GM20431 (cell line): Measurements from ENCODE around the gene MFN2.
"Not testable (repeated sequence)": the region's sequence is repeated elsewhere in the genome, so short reads cannot be mapped to it uniquely, and the experiment has no call there.

Experiments
- in situ Hi-C: fragments of 300-500 bp; cut with MseI, MboI; formaldehyde crosslinking; loops from one replicate; pipeline ENCODE4 v1.15.0; 2020; ENCODE audit warnings: low sequenced_read_pairs; ENCODE audit not compliant: unreplicated experiment

The MFN2 gene

DNA sequence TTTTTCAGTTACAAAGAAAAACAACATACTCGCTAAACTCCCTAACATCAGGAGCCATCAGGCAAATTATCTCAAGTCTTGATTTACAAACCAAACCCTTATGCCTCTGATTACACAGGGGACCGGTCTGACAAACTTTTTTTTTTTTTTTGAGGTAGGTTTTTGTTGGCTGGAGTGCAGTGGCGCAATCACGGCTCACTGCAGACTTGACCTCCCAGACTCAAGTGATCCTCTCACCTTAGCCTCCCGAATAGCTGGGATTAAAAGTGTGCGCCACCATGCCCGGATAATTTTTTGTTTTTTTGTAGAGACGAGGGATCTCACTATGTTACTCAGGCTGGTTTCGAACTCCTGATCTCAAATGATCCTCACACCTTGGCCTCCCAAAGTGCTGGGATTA lies 35.3 kb downstream of the MFN2 start:
- in situ Hi-C loops, result no loop called here

DNA sequence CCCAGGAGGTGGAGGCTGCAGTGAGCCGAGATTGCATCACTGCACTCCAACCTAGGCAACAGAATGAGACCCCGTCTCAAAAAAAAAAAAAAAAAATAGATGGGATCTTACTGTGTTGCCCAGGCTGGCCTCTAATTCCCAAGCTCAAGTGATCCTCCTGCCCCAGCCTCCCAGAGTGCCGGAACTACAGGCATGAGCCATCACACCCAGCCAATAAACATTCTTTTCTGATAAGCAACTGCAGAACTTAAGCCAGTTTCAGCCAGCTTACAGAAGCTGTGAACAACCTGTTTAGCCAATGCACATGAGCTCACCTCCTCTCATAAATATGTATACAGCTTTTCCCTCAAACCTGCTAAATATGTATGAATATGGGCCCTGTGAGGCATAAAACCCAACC lies 35.9 kb downstream of the MFN2 start:
- in situ Hi-C loops, result no loop called here

DNA sequence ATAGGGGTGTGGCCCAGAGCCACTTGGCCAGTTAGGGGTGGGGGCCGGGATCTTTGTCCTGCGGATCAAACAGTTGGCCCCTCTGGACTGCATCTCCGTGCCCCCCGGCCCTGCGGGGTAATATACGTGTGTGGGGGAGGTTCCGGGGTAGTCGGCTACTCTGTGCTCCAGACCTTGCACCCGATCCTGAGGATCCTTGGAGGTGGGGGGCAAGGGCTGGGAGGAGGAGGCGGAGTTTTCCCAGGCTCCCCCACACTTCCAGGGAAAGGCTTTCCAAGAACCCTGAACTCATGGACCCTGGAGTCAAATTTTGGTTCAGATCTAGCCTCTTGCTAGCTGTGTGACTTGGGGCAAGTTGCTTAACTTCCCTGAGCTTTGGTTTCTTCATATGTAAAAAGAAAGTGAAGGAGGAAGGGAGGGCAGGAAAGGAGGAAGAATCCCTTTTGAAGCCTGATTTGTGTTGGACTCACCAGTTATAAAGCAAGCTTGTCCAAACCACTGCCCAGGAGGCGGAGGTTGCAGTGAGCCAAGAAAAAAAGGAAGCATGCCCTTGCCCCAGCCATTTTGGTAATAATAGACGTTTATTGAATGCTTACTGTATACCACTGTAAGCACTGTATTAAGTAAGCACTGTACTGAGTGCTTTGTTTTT lies 39.7 kb downstream of the MFN2 start:
- in situ Hi-C loops, result no loop called here

DNA sequence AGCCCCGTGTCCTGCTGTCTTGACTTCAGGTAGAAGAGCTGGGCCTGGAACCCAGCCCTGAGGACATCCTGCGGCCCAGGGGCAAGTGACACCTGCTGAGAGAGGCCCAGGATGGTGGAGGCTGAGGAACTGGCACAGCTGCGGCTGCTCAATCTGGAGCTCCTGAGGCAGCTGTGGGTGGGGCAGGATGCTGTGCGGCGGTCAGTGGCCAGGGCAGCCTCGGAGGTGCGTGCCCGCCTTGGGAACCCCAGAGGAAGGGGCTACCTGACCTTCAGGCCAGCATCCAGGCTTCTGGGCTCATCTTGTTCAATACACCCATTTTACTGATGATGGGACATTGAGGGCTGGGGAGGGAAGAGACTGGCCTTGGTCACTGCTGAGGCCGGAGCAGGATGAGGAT lies 41.4 kb downstream of the MFN2 start:
- in situ Hi-C loops, result no loop called here

DNA sequence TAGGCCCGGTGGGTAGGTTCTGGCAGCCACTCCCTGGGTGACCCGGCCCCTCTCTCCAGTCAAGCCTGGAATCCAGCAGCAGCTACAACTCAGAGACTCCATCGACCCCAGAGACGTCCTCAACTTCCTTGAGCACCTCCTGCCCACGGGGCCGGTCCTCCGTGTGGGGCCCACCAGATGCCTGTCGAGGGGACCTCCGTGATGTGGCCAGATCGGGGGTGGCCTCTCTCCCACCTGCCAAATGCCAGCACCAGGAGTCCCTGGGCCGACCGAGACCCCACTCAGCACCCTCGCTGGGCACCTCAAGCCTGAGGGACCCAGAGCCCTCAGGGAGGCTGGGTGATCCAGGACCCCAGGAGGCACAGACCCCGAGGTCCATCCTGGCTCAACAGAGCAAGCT lies 41.8 kb downstream of the MFN2 start:
- in situ Hi-C loops, result no loop called here

DNA sequence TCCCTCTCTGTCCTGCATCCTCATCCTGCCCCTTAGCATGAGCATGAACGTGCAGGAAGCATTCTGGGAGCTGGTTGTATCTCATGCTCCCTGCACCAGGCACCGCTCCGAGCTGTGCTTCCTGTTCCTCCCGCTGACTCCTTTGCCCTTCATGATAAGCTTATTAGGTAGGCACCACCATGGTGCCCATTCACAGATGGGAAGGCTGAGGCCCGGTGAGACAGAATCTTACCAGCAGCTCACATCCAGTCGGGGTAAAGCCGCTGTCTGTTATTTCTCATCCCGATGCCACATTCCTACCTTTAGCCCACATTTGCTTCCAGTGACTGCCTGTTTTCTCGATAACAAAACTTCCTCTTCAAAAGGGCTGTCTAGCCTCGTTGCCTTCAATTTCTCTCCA lies 46.3 kb downstream of the MFN2 start:
- in situ Hi-C loops, result no loop called here

DNA sequence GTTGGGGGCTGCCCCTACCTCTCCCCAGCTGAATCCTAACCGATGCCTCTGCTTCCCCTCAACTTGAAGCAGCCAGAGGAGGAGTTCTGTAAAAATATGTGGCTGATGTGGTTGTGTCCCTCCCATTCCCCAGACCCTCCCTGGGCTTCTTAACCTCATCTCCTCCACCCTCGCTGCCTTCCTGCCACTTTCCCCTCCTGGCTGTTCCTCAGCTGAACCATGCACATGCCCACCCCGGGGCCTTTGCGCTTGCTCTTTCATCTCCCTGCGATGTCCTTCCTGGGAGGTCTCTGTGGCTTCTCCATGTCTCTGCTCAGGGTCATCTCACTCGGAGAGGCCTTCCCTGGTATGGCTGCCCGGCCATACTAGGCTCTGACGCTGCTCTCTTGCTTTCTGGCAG lies 48.0 kb downstream of the MFN2 start:
- in situ Hi-C loops, result no loop called here

DNA sequence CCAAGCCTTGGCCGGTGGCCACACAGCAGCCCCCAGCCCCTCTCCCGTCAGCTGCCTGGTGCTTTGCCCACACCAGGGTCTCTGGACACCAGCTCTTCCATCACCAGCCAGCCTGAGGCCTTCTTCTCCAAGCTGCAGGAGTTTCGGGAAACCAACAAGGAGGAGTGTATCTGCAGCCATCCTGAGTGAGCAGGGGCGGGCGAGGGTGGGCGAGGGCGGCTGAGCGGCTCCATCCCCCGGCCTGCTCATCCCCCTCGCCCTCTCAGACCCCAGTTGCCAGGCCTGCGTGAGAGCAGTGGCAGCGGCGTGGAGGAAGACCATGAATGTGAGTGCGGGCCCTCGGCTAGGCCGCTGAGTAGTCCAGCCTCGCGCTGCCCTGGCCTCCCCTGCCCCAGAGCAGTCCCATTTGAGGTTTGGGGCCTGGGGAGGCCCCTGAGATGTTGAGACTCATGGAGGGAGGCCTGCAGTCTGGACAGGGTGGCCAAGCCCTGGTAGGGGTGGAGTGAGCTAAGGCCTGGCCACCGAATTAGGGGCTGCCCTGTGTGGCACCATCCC lies 48.8 kb downstream of the MFN2 start:
- in situ Hi-C loops, result no loop called here

DNA sequence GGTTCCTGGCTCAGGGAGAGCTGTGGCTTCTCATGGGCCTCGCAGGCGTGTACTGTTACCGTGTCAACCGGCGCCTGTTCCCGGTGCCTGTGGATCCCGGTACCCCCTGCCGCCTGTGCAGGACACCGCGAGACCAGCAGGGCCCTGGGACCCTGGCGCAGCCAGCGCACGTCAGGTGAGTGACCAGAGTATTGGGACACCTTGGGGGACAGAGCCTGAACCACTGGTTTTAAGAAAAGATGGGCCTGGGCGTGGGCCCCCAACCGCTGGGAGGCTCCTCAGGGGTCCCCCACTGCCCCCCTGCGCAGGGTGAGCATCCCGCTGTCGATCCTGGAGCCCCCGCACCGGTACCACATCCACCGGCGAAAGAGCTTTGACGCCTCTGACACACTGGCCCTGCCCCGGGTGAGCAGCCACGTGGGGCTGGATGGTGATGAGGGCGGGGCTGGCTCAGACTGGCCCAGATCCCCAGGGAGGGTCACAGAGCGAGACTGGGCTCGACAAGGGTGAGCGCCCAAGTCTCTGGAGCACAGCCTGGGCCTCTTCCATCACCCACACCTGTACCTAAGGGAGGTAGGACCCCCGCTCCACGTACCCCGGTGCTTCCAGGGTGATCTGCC lies 49.6 kb downstream of the MFN2 start:
- in situ Hi-C loops, result no loop called here

DNA sequence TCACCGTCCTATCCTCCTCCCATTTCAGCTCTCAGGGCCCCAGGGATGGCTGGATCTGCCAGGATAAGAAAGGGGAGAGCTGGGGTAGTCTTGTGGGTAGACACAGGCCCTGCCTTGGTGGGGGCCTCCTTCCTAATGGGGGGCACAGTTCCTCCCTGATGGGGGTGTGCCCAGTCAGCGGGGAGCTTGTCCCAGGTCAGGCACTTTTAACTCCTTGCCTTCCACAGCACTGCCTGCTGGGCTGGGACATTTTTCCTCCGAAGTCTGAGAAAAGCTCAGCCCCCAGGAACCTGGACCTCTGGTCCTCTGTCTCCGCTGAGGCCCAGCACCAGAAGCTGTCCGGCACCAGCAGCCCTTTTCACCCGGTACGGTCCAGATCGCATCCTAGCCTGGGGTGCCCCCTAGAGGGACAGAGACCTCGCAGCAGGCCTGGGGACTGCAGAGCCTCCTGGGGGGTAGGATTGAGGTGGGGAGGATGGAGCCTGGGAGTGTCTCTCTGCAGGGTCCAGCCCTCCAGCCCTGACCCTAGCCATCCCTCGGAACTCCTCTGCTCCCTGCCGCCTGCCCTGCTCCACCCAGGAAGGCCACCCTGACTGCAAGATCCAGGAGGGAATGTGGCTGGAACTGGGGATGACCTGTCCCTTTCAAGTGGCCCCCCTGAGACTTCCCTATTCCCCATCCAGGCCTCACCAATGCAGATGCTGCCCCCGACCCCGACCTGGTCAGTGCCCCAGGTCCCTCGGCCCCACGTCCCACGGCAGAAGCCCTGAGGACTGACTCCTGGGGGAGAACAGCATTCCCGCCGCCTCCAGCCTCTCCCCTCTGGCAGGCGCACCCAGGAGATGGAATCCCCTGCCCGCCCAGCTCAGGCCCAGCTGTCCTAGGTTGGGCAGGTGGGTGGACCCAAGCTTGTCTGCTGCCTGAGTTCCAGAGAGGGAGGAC lies 51.1 kb downstream of the MFN2 start:
- in situ Hi-C loops, result no loop called here

DNA sequence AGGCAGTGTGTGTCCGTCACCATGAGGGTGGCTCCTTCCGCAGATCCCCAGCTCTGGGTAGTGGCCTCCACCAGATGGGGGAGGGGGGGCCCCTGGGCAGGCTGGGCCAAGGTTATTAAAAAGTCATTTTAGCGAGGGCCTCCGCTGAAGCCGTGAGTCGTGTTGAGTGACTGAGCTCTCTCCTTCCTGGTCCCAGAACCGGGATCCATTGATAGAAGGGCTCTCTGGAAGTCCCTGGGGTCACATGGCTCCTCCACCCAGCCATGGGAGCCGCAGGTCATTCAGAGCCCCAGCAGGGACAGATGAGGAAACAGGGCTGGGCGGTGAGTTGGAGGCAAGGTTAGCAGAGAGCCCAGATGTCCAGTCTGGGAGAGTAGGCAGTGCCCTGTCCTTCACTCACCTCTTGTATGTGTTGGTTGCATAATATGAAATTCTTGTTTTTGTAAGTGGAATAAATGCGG lies 51.9 kb downstream of the MFN2 start:
- in situ Hi-C loops, result no loop called here

DNA sequence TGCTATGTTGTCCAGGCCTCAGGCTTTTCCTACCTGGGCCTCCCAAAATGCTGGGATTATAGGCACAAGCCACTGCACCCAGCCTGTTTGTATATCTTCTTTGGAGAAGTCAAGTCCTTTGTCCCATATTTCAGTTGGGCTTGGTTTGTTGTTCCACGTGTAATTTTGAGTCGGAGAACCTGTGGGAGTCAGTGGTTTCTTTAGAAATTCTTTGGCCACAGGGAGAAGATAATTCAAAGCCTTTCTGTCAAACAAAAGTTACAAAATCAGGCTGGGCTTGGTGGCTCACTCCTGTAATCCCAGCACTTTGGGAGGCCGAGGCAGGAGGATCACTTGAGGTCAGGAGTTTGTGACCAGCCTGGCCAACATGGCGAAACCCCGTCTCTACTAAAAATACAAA lies 53.2 kb downstream of the MFN2 start:
- in situ Hi-C loops, result not testable (repeated sequence)

DNA sequence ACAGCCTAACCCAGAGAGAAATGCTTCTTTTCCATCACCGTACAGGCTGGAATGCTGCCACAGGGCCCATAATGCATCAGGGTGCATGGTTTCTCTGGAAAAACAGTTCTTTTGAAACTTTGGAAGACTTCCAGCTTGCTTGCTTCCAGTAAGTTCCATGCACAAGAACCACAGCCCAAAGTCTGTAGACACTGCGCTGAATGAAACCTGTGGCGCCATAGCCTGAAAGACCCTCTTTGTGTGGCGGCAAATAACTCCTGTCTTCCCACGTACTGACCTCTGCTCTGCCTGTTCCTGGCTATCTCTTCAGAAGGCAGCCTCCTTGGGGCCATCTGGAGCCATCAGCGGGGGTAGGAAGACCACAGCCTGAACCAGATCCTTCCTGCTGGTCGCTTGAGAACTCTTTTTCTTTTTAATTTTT lies 54.1 kb downstream of the MFN2 start:
- in situ Hi-C loops, result no loop called here

DNA sequence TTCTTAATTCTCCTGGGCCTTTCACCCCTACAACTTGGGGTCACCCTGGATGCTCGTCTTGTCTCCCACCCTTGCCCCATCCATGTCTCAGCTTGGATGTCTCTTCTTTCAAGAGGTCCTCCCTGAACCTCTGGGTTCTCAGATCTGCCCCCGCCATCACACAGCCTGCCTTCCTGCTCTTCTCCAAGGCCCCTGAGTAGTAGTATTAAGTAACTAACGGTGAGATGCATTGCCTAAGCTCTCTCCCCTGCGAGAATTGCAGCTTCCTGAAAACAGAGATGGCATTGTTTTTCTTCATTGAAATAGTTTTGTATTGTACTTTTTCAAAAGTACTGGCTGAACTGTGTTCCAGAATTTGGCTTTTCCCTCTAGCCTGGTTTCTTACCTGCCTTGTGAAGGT lies 55.1 kb downstream of the MFN2 start:
- in situ Hi-C loops, result no loop called here

DNA sequence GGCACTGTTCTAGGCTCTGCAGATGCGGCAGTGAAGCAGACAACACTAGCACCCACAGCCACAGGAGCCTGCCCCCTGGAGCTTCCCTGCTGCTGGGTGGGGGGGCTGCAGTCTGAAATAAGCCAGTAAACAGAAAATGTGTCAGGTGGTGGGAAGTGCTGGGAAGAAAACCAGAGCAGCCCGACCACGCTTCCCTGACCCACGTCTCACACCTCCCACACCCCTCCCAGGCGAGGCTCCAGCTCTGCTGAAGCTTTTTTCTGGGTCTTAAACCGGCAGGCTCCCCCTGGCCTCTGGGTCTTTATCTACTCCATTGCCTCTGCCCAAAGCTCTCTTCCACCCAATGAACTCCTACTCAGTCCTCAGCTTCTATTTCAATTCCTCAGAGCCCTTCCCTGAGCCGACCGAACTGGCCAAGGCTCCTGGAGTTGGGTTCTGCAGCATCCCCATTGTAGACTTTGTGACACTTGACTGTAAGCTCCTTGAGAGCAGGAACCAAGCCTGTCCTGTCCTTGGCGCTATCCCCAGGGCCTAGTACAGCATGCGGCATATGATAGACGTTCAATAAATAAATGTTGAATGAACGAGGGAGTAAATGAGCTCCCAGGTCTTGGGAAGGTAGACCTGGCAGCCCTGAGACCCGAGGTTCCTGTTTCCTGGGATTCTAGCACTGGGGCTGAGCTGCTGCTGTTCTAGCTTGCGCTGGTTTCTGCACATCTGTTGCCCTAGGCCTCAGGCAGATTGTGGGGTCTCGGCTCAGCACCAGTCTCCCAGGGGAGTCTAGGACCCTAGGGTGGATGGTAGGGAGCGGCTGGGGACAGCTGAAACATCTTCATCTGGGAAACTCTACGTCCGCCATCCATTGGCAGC lies 57.5 kb downstream of the MFN2 start:
- in situ Hi-C loops, result no loop called here

DNA sequence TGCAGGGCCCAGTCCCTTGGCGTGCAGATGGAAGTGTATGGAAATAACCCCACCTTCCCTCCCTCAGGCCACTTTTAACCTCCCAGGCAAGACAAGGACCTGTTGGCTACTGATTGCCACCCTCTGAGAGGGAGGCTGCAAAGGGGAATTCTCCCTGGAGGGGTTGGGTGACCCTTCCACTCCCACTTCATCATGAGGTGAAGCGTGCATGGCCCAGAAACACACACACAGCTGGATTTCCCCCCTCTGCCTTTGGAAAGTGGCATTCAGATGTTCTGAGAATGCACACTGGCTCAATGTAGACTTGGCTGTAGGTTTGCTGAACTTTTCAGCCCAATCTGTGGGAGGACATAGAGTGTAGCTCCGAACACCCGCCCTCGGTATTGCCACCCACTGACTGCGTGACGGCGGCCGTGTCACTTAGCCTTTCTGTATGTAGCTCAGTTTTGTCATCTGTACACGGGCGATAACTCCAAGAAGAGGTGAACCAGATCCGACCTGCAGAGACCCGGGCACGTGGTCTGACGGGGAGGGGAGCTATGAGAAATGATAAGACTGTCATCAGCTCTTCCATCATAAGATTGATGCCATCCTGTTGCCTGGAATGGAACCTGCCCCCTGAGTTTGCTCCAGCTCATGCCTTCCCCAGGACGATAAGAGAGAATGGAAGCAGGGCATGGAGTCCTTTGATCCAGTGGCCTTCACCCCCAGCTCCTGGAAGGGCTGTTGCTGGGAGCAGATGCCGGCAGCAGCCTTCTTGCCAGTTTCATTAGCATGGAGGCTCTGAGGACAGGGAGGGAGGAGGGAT lies 58.3 kb downstream of the MFN2 start:
- in situ Hi-C loops, result no loop called here

DNA sequence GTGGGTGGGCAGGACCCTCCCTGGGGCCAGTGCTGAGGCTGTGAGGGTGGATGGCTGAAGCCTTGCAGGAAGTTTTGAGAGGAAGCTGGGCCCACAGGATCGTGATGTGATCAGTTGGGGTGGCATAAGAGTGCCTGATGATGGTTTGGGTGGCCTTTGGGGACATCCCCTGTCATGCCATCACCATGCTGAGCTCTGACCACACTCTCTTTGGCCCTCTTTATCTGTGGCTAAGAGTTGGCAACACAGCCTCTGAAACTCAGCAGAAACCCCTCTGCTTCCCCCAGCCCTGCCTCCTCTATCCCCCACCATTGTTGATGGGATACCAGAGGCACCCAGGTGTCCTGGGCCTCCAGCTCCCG lies 58.9 kb downstream of the MFN2 start:
- in situ Hi-C loops, result no loop called here

DNA sequence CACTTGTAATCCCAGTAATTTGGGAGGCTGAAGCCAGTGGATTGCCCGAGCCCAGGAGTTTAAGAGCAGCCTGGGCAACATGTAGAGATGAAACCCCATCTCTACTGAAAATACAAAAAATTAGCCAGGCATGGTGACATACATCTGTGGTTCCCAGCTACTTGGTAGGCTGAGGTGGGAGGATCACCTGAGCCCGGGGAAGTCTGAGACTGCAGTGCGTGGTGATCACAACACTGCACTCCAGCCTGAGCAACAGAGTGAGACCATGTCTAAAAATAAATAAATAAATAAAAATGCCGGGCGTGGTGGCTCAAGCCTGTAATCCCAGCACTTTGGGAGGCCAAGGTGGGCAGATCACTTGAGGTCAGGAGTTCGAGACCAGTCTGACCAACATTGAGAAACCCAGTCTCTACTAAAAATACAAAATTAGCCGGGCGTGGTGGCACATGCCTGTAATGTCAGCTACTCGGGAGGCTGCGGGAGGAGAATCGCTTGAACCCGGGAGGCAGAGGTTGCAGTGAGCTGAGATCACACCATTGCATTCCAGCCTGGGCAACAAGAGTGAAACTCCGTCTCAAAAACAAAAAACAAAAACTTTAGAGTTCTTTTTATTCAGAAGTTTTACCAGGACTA lies 59.7 kb downstream of the MFN2 start:
- in situ Hi-C loops, result not testable (repeated sequence)
